AG04450 (cell line): Measurements from ENCODE around the gene SYT17. TPM values are rescaled to one million over a fixed set of nuclear protein-coding genes. Genes with fewer than 3 reads are reported as not detected.

Experiments used
- CTCF ChIA-PET: fragments of 300-600, 350-600 bp; formaldehyde crosslinking; extraction: SDS; loops from one replicate; lab custom pipeline; 2022; ENCODE audit warnings: antibody characterized with exemption, inconsistent platforms; lab: Charles Lee
- POLR2A ChIA-PET: fragments of 350-600 bp; formaldehyde crosslinking; extraction: SDS; loops from one replicate; lab custom pipeline; 2021; ENCODE audit warnings: antibody characterized with exemption, inconsistent platforms; lab: Yijun Ruan, JAX
- DNase-seq: peaks from one replicate; pipeline ENCODE4 v3.0.0-alpha.2; 2011; ENCODE audit warnings: low read depth, low spot score
- H3K27ac ChIP-seq: one replicate; pipeline ENCODE4 v1.5.1; 2012; ENCODE audit warnings: low read depth, low read length, control low read depth
- H3K27me3 ChIP-seq: one replicate; pipeline ENCODE4 v1.6.0; 2012; ENCODE audit warnings: low read length; ENCODE audit not compliant: control insufficient read depth, insufficient read depth
- H3K4me3 ChIP-seq: 2 replicates; pipeline ENCODE4 v1.5.1; 2011; ENCODE audit warnings: mild to moderate bottlenecking, low read depth, low read length, control low read depth
- H3K9me3 ChIP-seq: 2 replicates; pipeline ENCODE4 v1.5.1; 2012; ENCODE audit warnings: low read length; ENCODE audit not compliant: control insufficient read depth, insufficient read depth
- CTCF ChIP-seq: IDR thresholded peaks from 2 replicates; pipeline ENCODE4 v1.5.1; 2011; ENCODE audit warnings: low read depth, low read length, control low read depth, inconsistent platforms
- polyA plus RNA-seq: library from polyadenylated mRNA; depleted of rRNA; stranded (reverse); fragments of >200 nt; gene quantifications from 2 replicates; pipeline ENCODE4 v1.2.3, GENCODE V29; 2011

The SYT17 gene
- polyA plus RNA-seq, 1 experiment, result 0.27 TPM

GRCh38 chr16:19192865-19193264 lies 24.8 kb downstream of the SYT17 start:
- H3K9me3 ChIP-seq, result no peaks in the 10 kb centered on the region
- CTCF ChIA-PET, result no interaction called here
- no peak overlapping the region for H3K27ac ChIP-seq
- no peak for TF ChIP-seq CTCF
- POLR2A ChIA-PET, result no interaction called here
- H3K4me3 ChIP-seq, result no peak overlapping the region
- H3K27me3 ChIP-seq, result peaks cover 2% of the 10 kb centered on the region
- DNase-seq, result no peak

- no peak overlapping the region for H3K27ac ChIP-seq
- no peak overlapping the region for H3K4me3 ChIP-seq
- CTCF ChIA-PET, result no interaction called here
- no peak for DNase-seq
- no peak for TF ChIP-seq CTCF
- POLR2A ChIA-PET, result no interaction called here
- no peaks in the 10 kb centered on the region for H3K9me3 ChIP-seq
- H3K27me3 ChIP-seq, result no peaks in the 10 kb centered on the region
Observed at GRCh38 chr16:19196871-19197270, 28.8 kb downstream of the SYT17 start.

GRCh38 chr16:19203374-19203966 lies 35.4 kb downstream of the SYT17 start:
- ChIA-PET CTCF (no interaction called here), POLR2A (no interaction called here)
- DNase-seq, result no peak
- Histone ChIP-seq H3K4me3 (no peak overlapping the region), H3K27ac (no peak overlapping the region), H3K9me3 (peaks cover 3% of the 10 kb centered on the region; the same call in 1 of the 2 replicates), H3K27me3 (no peaks in the 10 kb centered on the region)
- no peak for TF ChIP-seq CTCF

GRCh38 chr16:19210280-19210924 lies 42.4 kb downstream of the SYT17 start:
- H3K4me3 ChIP-seq, result no peak overlapping the region
- H3K9me3 ChIP-seq, result peaks cover 7% of the 10 kb centered on the region
- CTCF ChIA-PET, result interaction anchor here (1.2 kb wide), 1 partner anchor 29 kb away, joined by 3 read pairs; no protein-coding TSS in a partner anchor
- DNase-seq, result peak; percentile 20
- POLR2A ChIA-PET, result no interaction called here
- no peak overlapping the region for H3K27ac ChIP-seq
- no peak for TF ChIP-seq CTCF
- H3K27me3 ChIP-seq, result no peaks in the 10 kb centered on the region

- ChIA-PET CTCF (interaction anchor here (1.2 kb wide), 1 partner anchor 30 kb away, joined by 3 read pairs; no protein-coding TSS in a partner anchor), POLR2A (no interaction called here)
- H3K27ac ChIP-seq, result no peak overlapping the region
- H3K27me3 ChIP-seq, result no peaks in the 10 kb centered on the region
- no peak for DNase-seq
- TF ChIP-seq CTCF, result no peak
- peaks cover 7% of the 10 kb centered on the region for H3K9me3 ChIP-seq
- H3K4me3 ChIP-seq, result no peak overlapping the region
Observed at GRCh38 chr16:19210968-19211367, 42.9 kb downstream of the SYT17 start.
